DOHH2 (cell line): Measurements from ENCODE around the gene EHHADH.
"Not testable (repeated sequence)": the region's sequence is repeated elsewhere in the genome, so short reads cannot be mapped to it uniquely, and the experiment has no call there.

Experiments
- H3F3A ChIP-seq: fragments of 200-600 bp; sonication (generic), shearing (Covaris generic); 2 replicates; pipeline ENCODE4 v1.6.0; 2016; ENCODE audit warnings: antibody characterized with exemption, mild to moderate bottlenecking; ENCODE audit not compliant: control insufficient read depth, insufficient read depth
- H3K27ac ChIP-seq: fragments of 200-600 bp; sonication (generic); 2 replicates; pipeline ENCODE4 v1.5.1; 2014; ENCODE audit warnings: low read depth, mild to moderate bottlenecking, low read length, moderate library complexity
- H3K27me3 ChIP-seq: fragments of 200-600 bp; sonication (generic); 2 replicates; pipeline ENCODE4 v1.6.1; 2014; ENCODE audit warnings: mild to moderate bottlenecking, low read length, mixed read lengths; ENCODE audit not compliant: control insufficient read depth
- H3K36me3 ChIP-seq: fragments of 200-600 bp; sonication (generic); 2 replicates; pipeline ENCODE4 v1.6.1; 2014; ENCODE audit warnings: mild to moderate bottlenecking, low read length, moderate library complexity, mixed read lengths; ENCODE audit not compliant: control insufficient read depth
- H3K4me1 ChIP-seq: fragments of 200-600 bp; sonication (generic); 2 replicates; pipeline ENCODE4 v1.6.1; 2014; ENCODE audit warnings: mild to moderate bottlenecking, low read length, mixed read lengths; ENCODE audit not compliant: control insufficient read depth
- H3K4me2 ChIP-seq: fragments of 200-600 bp; sonication (generic); 2 replicates; pipeline ENCODE4 v1.6.0; 2014; ENCODE audit warnings: mild to moderate bottlenecking, low read length, moderate library complexity
- H3K4me3 ChIP-seq: fragments of 200-600 bp; sonication (generic); 2 replicates; pipeline ENCODE4 v1.5.1; 2014; ENCODE audit warnings: mild to moderate bottlenecking, low read length, mixed read lengths
- H3K79me2 ChIP-seq: fragments of 200-600 bp; sonication (generic); 2 replicates; pipeline ENCODE4 v1.6.1; 2014; ENCODE audit warnings: mild to moderate bottlenecking, low read length, mixed read lengths; ENCODE audit not compliant: control insufficient read depth
- H3K9me2 ChIP-seq: fragments of 200-600 bp; sonication (generic); replicated peaks from 2 replicates; pipeline ENCODE4 v1.6.1; 2014; ENCODE audit warnings: mild to moderate bottlenecking, low read length, mixed read lengths; ENCODE audit not compliant: control insufficient read depth
- H3K9me3 ChIP-seq: fragments of 200-600 bp; sonication (generic); 2 replicates; pipeline ENCODE4 v1.6.1; 2014; ENCODE audit warnings: antibody characterized with exemption, low read length, mixed read lengths; ENCODE audit not compliant: control insufficient read depth, insufficient read depth
- H4K20me1 ChIP-seq: fragments of 200-600 bp; sonication (generic); 2 replicates; pipeline ENCODE4 v1.6.0; 2014; ENCODE audit warnings: low read depth, mild to moderate bottlenecking, antibody characterized with exemption, low read length, moderate library complexity; ENCODE audit not compliant: control insufficient read depth, insufficient read depth
- EZH2phosphoT487 ChIP-seq: fragments of 200-600 bp; sonication (generic); IDR thresholded peaks from 2 replicates; pipeline ENCODE4 v1.6.1; 2017; ENCODE audit warnings: borderline replicate concordance, mild to moderate bottlenecking, antibody characterized with exemption, low read length, moderate library complexity, mixed read lengths
- TF ChIP-seq, protein P1 (sequence below): fragments of 200-600 bp; sonication (generic); IDR thresholded peaks from one replicate; pipeline ENCODE4 v1.5.1; 2014; ENCODE audit warnings: antibody characterized with exemption, mild to moderate bottlenecking, low read depth, low read length; ENCODE audit not compliant: poor library complexity, severe bottlenecking

EHHADH gene

GRCh38 chr3:185236969-185237368 lies 16.9 kb downstream of the EHHADH start:
- Histone ChIP-seq H3F3A (no peaks in the 10 kb centered on the region), H3K4me1 (no peaks in the 10 kb centered on the region), H3K27ac (no peak overlapping the region), H4K20me1 (no peaks in the 10 kb centered on the region), H3K79me2 (no peaks in the 10 kb centered on the region), H3K4me2 (no peak overlapping the region), H3K9me2 (no peaks in the 10 kb centered on the region), H3K9me3 (peaks cover 7% of the 10 kb centered on the region), H3K4me3 (no peak overlapping the region), H3K36me3 (no peaks in the 10 kb centered on the region), H3K27me3 (no peaks in the 10 kb centered on the region)
- TF ChIP-seq, protein P1, sequence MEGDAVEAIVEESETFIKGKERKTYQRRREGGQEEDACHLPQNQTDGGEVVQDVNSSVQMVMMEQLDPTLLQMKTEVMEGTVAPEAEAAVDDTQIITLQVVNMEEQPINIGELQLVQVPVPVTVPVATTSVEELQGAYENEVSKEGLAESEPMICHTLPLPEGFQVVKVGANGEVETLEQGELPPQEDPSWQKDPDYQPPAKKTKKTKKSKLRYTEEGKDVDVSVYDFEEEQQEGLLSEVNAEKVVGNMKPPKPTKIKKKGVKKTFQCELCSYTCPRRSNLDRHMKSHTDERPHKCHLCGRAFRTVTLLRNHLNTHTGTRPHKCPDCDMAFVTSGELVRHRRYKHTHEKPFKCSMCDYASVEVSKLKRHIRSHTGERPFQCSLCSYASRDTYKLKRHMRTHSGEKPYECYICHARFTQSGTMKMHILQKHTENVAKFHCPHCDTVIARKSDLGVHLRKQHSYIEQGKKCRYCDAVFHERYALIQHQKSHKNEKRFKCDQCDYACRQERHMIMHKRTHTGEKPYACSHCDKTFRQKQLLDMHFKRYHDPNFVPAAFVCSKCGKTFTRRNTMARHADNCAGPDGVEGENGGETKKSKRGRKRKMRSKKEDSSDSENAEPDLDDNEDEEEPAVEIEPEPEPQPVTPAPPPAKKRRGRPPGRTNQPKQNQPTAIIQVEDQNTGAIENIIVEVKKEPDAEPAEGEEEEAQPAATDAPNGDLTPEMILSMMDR = no peak
- TF ChIP-seq EZH2phosphoT487 = no peak

DNA sequence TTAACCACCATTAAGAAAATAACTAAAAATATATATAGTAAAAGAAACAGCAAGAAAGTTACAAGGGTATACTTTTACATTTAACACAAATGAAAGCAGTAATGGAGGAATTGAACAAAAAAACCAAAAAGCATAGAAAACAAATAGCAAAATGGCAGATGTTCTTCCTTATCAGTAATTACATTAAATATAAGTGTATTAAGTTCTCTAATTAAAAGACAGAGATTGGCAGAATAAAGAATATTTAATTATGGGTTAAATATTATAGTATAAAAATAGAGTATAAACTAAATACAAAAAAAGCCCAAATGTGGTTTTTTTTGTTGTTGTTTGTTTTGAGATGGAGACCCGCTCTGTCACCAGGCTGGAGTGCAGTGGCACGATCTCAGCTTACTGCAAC lies 20.5 kb downstream of the EHHADH start:
- no peaks in the 10 kb centered on the region for H3K4me1 ChIP-seq
- no peak overlapping the region for H3K4me2 ChIP-seq
- H3K9me3 ChIP-seq = peaks cover 7% of the 10 kb centered on the region

DNA sequence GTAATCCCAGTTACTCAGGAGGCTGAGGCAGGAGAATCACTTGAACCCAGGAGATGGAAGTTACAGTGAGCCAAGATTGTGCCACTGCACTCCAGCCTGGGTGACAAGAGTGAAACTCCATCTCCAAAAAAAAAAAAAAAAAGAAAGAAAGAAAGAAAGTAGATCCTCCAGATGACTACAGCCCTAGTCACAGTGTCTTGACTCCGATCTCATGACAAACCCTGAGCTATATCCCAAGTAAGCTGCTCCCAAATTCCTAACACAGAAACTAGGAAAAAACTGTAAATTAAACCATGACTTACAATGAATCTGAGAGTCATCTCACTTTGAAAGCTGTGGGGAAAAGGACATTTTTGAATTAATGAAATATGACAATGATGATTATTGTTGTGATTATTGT lies 27.3 kb downstream of the EHHADH start:
- not testable (repeated sequence) for H4K20me1 ChIP-seq, H3K27ac ChIP-seq, H3K4me2 ChIP-seq

More for the DNA sequence above, 20.5 kb downstream of the EHHADH start:
- H3K27ac ChIP-seq = no peak overlapping the region
- no peak overlapping the region for H3K4me3 ChIP-seq
- TF ChIP-seq, protein P1 = no peak
- TF ChIP-seq EZH2phosphoT487 = no peak
- no peaks in the 10 kb centered on the region for H3F3A ChIP-seq
- no peaks in the 10 kb centered on the region for H4K20me1 ChIP-seq
- H3K9me2 ChIP-seq = no peaks in the 10 kb centered on the region
- H3K36me3 ChIP-seq = no peaks in the 10 kb centered on the region
- no peaks in the 10 kb centered on the region for H3K79me2 ChIP-seq
- no peaks in the 10 kb centered on the region for H3K27me3 ChIP-seq

DNA sequence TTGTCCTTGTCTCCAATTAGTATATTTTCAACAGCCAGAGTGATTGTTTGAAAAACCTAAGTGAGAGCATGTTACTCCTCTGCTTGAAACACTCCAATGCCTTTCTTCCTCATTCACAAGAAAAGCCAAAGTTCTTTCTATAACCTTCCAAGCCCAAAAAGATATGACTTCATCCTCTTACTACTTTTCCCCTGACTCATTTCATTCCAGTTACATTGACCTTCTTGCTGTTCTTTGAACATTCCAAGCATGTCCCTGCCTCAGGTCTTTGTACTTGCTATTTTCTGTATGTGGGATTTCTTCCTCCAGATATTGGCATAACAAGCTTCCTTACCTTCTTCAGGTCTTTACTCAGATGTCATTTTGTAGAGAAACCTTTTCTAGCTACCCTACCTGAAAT lies 28.3 kb downstream of the EHHADH start:
- TF ChIP-seq, protein P1 = no peak
- no peak for TF ChIP-seq EZH2phosphoT487
- H3K79me2 ChIP-seq = no peaks in the 10 kb centered on the region
- H3K36me3 ChIP-seq = no peaks in the 10 kb centered on the region
- no peaks in the 10 kb centered on the region for H3K27me3 ChIP-seq
- H3F3A ChIP-seq = no peaks in the 10 kb centered on the region
- H3K9me3 ChIP-seq = no peaks in the 10 kb centered on the region
- no peak overlapping the region for H3K27ac ChIP-seq
- H3K4me1 ChIP-seq = no peaks in the 10 kb centered on the region
- no peak overlapping the region for H3K4me3 ChIP-seq
- H3K9me2 ChIP-seq = no peaks in the 10 kb centered on the region
- no peaks in the 10 kb centered on the region for H4K20me1 ChIP-seq
- H3K4me2 ChIP-seq = no peak overlapping the region

More for the DNA sequence above, 27.3 kb downstream of the EHHADH start:
- H3K27me3 ChIP-seq, H3K4me1 ChIP-seq, H3K4me3 ChIP-seq, H3K79me2 ChIP-seq, H3K9me3 ChIP-seq, H3K9me2 ChIP-seq, H3K36me3 ChIP-seq, H3F3A ChIP-seq: not testable (repeated sequence)
